ENCODE results near the gene OR10AD1.

DNA sequence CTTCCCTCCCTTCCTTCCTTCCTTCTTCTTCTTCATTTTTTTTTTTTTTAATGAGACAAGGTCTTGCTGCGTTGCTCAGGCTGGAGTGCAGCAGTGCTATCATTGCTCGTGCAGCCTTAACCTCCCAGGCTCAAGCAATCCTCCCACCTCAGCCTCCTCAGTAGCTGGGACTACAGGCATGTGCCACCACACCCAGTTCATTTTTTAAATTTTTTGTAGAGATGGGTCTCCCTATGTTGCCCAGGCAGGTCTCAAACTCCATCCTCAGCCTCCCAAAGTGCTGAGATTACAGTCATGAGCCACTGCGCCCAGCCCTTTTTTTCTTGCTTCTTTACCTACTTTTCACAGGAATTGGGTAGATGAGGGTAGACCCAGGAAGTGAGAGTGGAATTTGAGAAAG lies 1.6 kb downstream of the OR10AD1 start:
- TF ChIP-seq KAT7 (CRISPR knock-in tag; IDR thresholded peaks at IDR 0.05; ENCODE audit: borderline replicate concordance): no peak
- no peak for TF ChIP-seq HNRNPLL (IDR thresholded peaks at IDR 0.05; ENCODE audit: low read depth, low read length, poor library complexity, severe bottlenecking)
- no peak for TF ChIP-seq ZNF232 (CRISPR knock-in tag; IDR thresholded peaks at IDR 0.05)

All from K562 (cell line).